ENCODE measurements around the gene THSD7A.

Gene THSD7A, protein sequence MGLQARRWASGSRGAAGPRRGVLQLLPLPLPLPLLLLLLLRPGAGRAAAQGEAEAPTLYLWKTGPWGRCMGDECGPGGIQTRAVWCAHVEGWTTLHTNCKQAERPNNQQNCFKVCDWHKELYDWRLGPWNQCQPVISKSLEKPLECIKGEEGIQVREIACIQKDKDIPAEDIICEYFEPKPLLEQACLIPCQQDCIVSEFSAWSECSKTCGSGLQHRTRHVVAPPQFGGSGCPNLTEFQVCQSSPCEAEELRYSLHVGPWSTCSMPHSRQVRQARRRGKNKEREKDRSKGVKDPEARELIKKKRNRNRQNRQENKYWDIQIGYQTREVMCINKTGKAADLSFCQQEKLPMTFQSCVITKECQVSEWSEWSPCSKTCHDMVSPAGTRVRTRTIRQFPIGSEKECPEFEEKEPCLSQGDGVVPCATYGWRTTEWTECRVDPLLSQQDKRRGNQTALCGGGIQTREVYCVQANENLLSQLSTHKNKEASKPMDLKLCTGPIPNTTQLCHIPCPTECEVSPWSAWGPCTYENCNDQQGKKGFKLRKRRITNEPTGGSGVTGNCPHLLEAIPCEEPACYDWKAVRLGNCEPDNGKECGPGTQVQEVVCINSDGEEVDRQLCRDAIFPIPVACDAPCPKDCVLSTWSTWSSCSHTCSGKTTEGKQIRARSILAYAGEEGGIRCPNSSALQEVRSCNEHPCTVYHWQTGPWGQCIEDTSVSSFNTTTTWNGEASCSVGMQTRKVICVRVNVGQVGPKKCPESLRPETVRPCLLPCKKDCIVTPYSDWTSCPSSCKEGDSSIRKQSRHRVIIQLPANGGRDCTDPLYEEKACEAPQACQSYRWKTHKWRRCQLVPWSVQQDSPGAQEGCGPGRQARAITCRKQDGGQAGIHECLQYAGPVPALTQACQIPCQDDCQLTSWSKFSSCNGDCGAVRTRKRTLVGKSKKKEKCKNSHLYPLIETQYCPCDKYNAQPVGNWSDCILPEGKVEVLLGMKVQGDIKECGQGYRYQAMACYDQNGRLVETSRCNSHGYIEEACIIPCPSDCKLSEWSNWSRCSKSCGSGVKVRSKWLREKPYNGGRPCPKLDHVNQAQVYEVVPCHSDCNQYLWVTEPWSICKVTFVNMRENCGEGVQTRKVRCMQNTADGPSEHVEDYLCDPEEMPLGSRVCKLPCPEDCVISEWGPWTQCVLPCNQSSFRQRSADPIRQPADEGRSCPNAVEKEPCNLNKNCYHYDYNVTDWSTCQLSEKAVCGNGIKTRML (N-terminal part only)

DNA sequence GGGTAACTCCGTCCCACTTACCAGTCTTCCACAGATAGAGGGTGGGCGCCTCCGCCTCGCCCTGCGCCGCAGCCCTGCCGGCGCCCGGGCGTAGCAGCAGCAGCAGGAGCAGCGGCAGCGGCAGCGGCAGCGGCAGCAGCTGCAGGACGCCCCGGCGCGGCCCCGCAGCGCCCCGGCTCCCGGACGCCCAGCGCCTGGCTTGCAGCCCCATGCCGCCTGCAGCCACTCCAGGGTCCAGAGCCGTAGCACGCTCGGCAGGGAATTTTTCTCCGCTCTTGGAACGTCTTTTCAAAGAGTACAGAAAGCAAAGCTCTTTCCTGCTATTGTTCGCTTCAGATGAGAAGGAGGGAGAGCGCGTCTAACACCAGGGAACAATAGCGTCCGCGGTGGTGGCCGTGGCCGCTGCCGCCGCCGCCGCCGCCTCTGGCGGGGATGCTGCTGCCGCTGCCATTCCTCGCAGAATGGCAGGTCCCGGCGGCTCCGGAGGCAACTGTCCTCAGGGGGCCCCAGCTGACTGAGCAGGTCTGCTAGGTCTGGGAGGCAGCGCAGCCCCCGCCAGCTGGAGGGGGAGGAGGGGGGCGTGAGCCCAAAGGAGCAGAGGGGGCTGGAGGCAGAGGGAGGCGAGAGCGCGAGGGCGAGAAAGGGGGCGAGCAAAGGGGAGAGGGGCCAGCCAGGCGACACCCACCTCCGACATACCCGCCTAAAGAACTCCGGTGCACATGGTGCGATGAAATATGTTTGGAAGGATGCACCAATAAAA lies at the start of gene THSD7A:
Gene THSD7A, minus strand, starts transcription at position 463 of the 760 bp plus-strand sequence. Its CDS starts 252 bp downstream, at position 211.
- no peaks in the 10 kb centered on the region for H3K9me3 ChIP-seq (ENCODE audit: low read depth, low read length)
- no peak for DNase-seq (ENCODE audit: low read depth, low spot score)
- no peak for TF ChIP-seq POLR2AphosphoS5 (IDR thresholded peaks at IDR 0.05; ENCODE audit: borderline replicate concordance, low read depth, low read length)
- TF ChIP-seq EZH2 (IDR thresholded peaks at IDR 0.05), result no peak
- no peak for TF ChIP-seq FOXP2 (optimal IDR thresholded peaks at IDR 0.05; ENCODE audit: control extremely low read depth, extremely low read length, insufficient read depth)
- peak within 1 kb of the TSS; percentile 84 for H3K4me3 ChIP-seq
- H3K27ac ChIP-seq, result no peak within 1 kb of the TSS
- peak within 1 kb of the TSS; percentile 50 for H3K9ac ChIP-seq (ENCODE audit: insufficient read length)
- no peaks in the 10 kb centered on the region for H3K36me3 ChIP-seq (ENCODE audit: insufficient read depth, low read length)

DNA sequence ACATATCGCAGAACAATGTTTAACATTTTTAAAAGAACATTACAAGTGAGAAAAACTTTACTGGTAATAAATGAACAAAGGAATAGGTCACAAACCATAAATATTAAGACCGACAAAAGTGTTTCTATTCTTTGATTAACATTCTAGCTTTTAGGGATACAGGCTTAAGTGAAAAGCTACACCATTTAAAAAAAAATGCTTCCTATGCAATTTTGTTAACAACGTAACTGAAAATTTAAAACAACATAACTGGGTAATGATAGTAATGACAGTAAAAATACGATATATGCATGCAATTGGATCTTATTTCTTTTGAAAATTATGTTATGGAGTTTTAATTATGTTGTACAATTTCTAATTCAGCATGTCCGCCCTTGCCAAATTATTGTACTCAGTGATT lies 49.7 kb upstream of the THSD7A start:
- H3K4me3 ChIP-seq, result no peak overlapping the region
- no peak for DNase-seq (ENCODE audit: low read depth, low spot score)
- no peaks in the 10 kb centered on the region for H3K36me3 ChIP-seq (ENCODE audit: insufficient read depth, low read length)
- no peak overlapping the region for H3K27ac ChIP-seq
- no peaks in the 10 kb centered on the region; the same call in 1 of the 2 replicates for H3K9me3 ChIP-seq (ENCODE audit: low read depth, low read length)
- TF ChIP-seq FOXP2 (optimal IDR thresholded peaks at IDR 0.05; ENCODE audit: control extremely low read depth, extremely low read length, insufficient read depth) (no peak), POLR2AphosphoS5 (IDR thresholded peaks at IDR 0.05; ENCODE audit: borderline replicate concordance, low read depth, low read length) (no peak), EZH2 (IDR thresholded peaks at IDR 0.05) (no peak)
- no peak overlapping the region for H3K9ac ChIP-seq (ENCODE audit: insufficient read length)

DNA sequence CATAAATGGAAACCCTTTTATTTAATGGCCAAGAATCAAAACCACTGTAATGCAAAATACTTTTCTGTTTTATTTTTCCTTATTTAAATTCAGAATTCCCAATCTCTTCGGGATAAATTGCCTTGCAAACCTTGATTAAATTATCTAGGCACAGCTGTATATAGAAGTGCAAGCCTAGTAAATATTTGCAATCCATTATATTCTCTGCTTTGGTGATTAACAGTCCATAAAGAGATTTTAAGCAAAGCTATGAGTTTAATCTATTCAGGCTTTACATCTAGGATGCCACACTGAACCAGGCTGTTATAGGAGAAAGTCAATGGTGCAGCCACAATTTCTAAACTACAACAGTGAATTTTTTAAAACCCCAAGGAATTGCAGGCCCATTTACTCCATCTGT lies 43.6 kb upstream of the THSD7A start:
- DNase-seq (ENCODE audit: low read depth, low spot score), result no peak
- TF ChIP-seq EZH2 (IDR thresholded peaks at IDR 0.05) (no peak), POLR2AphosphoS5 (IDR thresholded peaks at IDR 0.05; ENCODE audit: borderline replicate concordance, low read depth, low read length) (no peak), FOXP2 (optimal IDR thresholded peaks at IDR 0.05; ENCODE audit: control extremely low read depth, extremely low read length, insufficient read depth) (no peak)
- no peaks in the 10 kb centered on the region for H3K36me3 ChIP-seq (ENCODE audit: insufficient read depth, low read length)

DNA sequence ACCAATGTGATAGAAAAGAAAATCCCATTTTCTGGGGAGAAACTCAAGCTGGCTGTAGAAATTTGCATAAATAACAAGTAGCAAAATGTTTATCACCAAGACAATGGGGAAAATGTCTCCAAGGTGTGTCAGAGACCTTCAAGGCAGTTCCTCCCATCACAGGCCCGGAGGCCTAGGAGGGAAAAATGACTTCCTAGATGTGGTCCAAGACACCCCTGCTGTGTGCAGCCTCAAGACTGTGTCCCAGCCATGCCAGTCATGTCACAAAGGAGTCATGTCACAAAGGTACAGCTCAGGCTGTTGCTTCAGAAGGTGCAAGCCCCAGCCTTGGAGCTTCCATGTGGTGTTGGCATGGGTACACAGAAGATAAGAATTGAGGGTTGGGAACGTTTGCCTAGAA lies 33.7 kb upstream of the THSD7A start:
- Histone ChIP-seq H3K9ac (ENCODE audit: insufficient read length) (no peak overlapping the region), H3K27ac (no peak overlapping the region), H3K36me3 (ENCODE audit: insufficient read depth, low read length) (no peaks in the 10 kb centered on the region), H3K4me3 (no peak overlapping the region), H3K9me3 (ENCODE audit: low read depth, low read length) (no peaks in the 10 kb centered on the region)
- TF ChIP-seq POLR2AphosphoS5 (IDR thresholded peaks at IDR 0.05; ENCODE audit: borderline replicate concordance, low read depth, low read length), result no peak
- no peak for TF ChIP-seq FOXP2 (optimal IDR thresholded peaks at IDR 0.05; ENCODE audit: control extremely low read depth, extremely low read length, insufficient read depth)
- TF ChIP-seq EZH2 (IDR thresholded peaks at IDR 0.05), result no peak
- no peak for DNase-seq (ENCODE audit: low read depth, low spot score)

More for the DNA sequence above, 43.6 kb upstream of the THSD7A start:
- Histone ChIP-seq H3K9ac (ENCODE audit: insufficient read length) (no peak overlapping the region), H3K27ac (no peak overlapping the region), H3K9me3 (ENCODE audit: low read depth, low read length) (no peaks in the 10 kb centered on the region; the same call in 1 of the 2 replicates), H3K4me3 (no peak overlapping the region)

DNA sequence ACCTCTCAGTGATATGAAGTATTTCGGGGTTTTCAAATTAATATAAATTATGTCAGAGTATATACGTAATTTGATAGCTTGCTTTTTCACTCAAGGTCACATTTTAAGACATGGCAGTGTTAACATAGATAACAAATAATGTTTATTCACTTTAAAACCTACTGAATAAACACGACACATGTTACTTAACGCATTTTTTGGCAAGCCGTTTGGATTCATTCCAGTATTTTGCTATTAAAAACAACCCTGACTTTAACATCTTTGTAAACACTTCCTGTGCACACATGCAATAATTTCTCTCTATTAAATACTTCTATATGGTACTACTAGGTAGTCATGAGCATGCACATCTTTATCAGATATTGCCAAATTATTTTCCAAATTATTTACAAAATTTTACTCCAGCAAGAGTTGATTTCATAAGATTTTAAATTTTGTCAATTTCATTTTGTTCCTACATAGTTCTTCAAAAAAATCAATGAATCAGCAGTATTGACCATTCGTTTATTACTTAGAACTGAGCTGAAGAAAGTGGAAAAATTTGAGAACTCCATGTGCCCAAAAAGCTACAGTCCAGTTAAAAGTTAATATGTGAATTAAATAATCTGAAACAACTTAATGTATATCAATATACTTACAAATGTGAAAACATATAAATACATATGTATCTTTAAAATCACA lies 26.8 kb upstream of the THSD7A start:
- Histone ChIP-seq H3K9me3 (ENCODE audit: low read depth, low read length) (no peaks in the 10 kb centered on the region), H3K4me3 (no peak overlapping the region), H3K27ac (no peak overlapping the region), H3K36me3 (ENCODE audit: insufficient read depth, low read length) (no peaks in the 10 kb centered on the region), H3K9ac (ENCODE audit: insufficient read length) (no peak overlapping the region)
- DNase-seq (ENCODE audit: low read depth, low spot score), result no peak
- TF ChIP-seq EZH2 (IDR thresholded peaks at IDR 0.05), result no peak
- no peak for TF ChIP-seq FOXP2 (optimal IDR thresholded peaks at IDR 0.05; ENCODE audit: control extremely low read depth, extremely low read length, insufficient read depth)
- TF ChIP-seq POLR2AphosphoS5 (IDR thresholded peaks at IDR 0.05; ENCODE audit: borderline replicate concordance, low read depth, low read length), result no peak

DNA sequence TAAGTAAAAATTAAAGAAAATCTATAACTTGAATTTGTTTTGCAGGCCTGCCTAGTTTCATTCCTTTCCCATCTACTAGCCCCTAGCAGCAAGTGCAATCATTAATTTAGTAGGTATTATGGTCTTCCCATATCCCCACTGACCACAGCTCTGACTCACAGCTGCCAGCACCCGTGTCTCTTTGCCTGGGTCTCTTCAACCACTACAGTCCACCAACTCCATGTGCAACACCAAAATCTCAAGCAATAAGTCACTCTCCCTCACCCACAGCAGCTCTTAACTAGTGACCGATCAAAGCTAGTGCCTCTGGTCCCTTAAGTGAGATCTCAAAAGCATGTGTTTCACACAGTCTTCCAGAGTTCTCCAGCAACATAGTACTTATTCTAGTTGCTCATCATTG lies 26.0 kb upstream of the THSD7A start:
- no peak overlapping the region for H3K9ac ChIP-seq (ENCODE audit: insufficient read length)
- H3K27ac ChIP-seq, result no peak overlapping the region
- no peak for TF ChIP-seq POLR2AphosphoS5 (IDR thresholded peaks at IDR 0.05; ENCODE audit: borderline replicate concordance, low read depth, low read length)
- TF ChIP-seq EZH2 (IDR thresholded peaks at IDR 0.05), result no peak
- no peak for TF ChIP-seq FOXP2 (optimal IDR thresholded peaks at IDR 0.05; ENCODE audit: control extremely low read depth, extremely low read length, insufficient read depth)
- no peaks in the 10 kb centered on the region for H3K36me3 ChIP-seq (ENCODE audit: insufficient read depth, low read length)
- H3K9me3 ChIP-seq (ENCODE audit: low read depth, low read length), result no peaks in the 10 kb centered on the region
- no peak for DNase-seq (ENCODE audit: low read depth, low spot score)
- no peak overlapping the region for H3K4me3 ChIP-seq

DNA sequence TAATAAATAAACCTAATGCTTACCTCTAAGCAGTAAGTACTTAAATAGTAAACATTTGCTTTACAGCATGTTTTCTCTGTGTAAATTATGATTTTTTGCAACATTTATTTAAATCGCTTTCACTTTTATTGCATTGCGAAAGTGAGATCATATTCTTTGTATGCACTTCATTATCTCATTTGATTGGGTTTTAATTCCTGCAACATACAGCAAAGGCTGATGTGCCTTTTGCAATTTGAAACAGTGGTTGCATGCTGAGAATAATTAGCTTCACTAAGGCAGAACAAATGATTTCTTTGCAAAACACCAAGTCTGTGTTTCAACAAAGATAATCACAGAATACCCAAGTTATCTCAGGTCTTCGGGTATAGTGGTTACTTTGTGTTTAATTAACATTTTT lies 16.3 kb upstream of the THSD7A start:
- TF ChIP-seq EZH2 (IDR thresholded peaks at IDR 0.05) (no peak), POLR2AphosphoS5 (IDR thresholded peaks at IDR 0.05; ENCODE audit: borderline replicate concordance, low read depth, low read length) (no peak), FOXP2 (optimal IDR thresholded peaks at IDR 0.05; ENCODE audit: control extremely low read depth, extremely low read length, insufficient read depth) (no peak)
- no peak overlapping the region for H3K27ac ChIP-seq
- no peak for DNase-seq (ENCODE audit: low read depth, low spot score)

More for the DNA sequence above, 16.3 kb upstream of the THSD7A start:
- Histone ChIP-seq H3K9ac (ENCODE audit: insufficient read length) (no peak overlapping the region), H3K4me3 (no peak overlapping the region), H3K9me3 (ENCODE audit: low read depth, low read length) (no peaks in the 10 kb centered on the region), H3K36me3 (ENCODE audit: insufficient read depth, low read length) (no peaks in the 10 kb centered on the region)

Measured in SK-N-MC (cell line).